ENCODE results near the gene IL22RA1.

Gene IL22RA1

GRCh38 chr1:24096009-24096738, 46.8 kb downstream of the IL22RA1 start:
- no peak for DNase-seq

GRCh38 chr1:24095140-24095859, 47.6 kb downstream of the IL22RA1 start:
- DNase-seq = no peak

GRCh38 chr1:24094554-24094953, 48.4 kb downstream of the IL22RA1 start:
- DNase-seq = no peak

DNA sequence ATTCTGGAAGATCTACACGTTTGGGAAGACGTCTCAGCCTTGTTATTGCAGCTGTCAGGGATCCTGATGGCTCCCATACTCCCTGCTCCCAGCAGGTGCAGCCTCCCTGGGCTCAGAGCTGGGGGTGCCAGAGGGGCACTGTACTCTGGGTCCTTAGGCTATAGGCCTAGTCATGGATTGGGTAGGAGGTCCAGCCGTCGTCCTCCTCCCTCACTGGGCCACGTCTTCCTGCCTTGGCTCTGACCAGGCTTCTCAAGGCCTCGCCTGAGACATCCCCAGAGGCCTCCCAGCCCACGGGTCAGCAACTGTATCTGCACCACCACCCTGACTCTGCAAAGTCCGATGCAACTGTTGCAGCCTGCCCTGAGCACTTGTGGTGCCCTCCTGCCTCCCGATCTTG, 49.2 kb downstream of the IL22RA1 start:
- DNase-seq = no peak

DNA sequence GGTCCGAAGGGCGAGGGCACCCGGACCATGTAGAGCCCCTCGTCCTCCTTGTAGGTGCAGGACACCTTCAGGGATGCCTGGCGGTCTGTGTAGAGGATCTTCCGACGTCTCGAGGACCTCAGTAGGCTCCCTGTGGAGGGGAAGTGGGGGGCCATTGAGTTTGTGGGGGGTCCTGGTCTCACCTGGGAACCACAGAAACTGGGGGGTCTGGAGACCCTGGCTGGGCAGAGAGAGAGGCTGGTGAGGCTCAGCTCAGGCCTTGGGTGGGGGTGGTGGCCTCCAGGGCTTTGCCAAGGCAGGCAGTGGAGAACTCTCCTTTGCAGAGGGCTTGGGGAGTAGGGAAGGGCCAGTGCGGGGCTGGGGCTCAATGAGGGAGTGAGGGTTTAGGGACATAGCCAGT, 50.0 kb downstream of the IL22RA1 start:
- no peak for DNase-seq

DNA sequence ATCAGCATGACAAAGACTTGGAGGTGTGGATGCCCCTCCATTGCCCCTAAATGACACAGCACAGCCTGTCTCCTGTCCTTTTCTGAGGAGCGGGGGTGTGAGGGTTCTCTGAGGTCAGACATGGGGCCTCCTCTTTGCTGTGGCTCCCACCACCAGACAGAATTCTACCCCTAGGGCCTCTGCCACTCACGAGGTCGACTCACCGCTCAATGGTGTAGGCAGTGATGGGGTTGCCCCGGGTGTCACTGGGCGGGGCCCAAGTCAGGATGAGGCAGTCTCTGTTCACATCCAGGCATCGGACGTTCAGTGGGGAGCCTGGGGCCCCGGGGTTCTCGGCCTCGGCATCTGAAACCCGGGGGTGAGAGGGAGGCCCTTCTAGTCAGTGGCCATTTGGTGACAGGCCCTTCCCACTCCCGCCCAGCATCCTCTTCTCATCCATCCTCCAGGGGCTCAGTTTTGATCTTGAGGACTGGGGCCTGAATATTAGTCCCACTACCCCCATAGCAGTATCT, 50.9 kb downstream of the IL22RA1 start:
- peak; percentile 18 for DNase-seq

DNA sequence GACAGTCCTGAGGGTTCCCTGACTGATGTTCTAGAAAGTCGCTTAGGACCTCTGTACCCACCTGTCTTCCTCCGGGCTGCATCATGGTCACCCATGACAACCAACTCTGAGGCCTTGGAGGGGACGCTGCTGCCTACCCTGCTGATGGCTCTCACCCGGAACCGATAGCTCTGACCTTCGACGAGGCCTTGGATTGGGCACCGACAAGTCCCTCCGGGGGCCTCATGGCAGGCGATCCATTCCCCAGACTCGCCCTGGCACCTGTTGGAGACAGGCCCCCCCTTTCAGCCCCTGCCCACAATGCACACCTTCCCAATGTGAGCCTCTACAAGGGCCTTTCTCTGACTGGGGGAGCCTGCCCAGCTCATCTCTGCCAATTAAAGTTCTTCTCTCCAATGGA, 52.2 kb downstream of the IL22RA1 start:
- no peak for DNase-seq

- no peak for DNase-seq
Measured at GRCh38 chr1:24089743-24090555, 53.0 kb downstream of the IL22RA1 start.

GRCh38 chr1:24089027-24089742, 53.8 kb downstream of the IL22RA1 start:
- no peak for DNase-seq

DNA sequence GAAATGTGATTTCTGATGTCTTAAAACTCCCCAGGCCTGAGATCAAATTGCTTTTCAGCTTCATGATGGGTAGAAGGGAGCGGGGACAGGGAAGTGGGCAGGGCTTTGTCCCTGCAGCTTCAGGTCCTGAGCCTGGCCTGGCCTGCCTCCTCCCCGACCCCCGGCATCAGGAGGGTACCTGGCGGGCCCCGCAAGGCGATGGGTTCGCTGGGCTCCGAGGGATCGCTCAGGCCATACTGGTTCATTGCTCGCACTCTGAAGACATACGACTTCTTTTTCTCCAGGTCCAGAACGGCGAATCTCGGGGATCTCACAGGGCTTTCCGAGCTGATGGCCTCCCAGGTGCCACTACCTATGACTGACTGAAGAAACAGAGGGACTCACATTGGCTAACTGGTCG, 56.5 kb downstream of the IL22RA1 start:
- no peak for DNase-seq

DNA sequence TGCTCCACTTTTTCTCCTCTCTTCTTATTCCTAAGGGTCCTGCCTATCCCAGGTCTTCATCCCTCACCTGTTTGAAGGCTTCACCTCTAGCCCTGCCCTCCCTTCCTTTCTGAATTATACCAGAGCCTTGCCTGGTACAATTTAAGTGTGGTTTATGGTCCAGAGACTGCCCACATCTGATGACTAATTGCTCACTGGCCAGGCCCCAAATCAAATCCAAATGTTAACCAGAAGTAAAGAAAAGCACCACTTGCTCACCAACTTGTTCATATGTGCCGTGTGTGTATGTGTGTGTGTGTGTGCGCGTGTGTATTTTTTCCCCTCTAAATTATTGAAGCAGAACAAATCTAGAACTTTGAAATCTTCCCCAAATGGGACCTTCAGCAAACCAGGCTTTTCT, 57.4 kb downstream of the IL22RA1 start:
- DNase-seq = no peak

GRCh38 chr1:24085007-24085406, 57.9 kb downstream of the IL22RA1 start:
- no peak for DNase-seq

GRCh38 chr1:24084050-24084449, 58.9 kb downstream of the IL22RA1 start:
- DNase-seq = no peak

DNA sequence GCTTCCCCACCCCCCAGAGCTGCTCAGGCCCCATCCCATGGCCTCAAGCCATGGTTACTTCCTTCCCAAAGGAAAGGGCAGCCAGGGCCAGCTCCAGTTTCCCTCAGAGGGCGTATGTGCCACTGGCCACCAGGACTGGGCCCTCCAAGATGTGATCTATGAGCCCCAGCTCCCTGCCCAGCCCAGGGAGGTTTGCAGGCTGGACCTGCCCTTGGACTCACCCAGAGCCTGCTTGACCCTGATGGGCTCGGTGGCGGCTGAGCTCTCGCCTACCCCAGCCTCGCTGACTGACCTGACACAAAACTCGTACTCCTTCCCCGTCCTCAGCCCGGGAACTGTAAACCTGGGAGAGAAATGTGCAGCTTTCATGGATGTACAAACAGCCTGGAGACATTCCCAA, 60.6 kb downstream of the IL22RA1 start:
- no peak for DNase-seq

- DNase-seq = no peak
Measured at GRCh38 chr1:24081190-24081589, 61.8 kb downstream of the IL22RA1 start.

DNA sequence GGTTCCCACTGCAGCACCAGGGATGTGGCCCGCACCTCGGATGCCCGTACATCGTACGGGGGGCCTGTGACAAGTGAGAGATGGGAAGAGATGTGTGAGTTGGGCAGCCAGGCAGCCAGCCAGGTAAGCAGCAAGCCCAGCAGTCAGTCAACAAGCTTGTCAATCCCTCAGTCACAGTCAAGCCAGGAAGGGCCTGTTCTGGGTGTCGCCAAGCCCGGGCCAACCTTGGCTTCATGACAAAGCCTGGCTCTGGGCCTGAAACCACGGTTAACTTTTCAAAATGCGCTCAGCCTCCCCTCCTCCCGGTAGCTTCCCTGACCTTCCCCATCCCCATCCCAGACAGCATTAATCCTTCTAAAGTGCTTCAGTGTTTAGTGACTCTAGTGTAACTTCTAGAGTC, 62.8 kb downstream of the IL22RA1 start:
- DNase-seq = no peak

DNA sequence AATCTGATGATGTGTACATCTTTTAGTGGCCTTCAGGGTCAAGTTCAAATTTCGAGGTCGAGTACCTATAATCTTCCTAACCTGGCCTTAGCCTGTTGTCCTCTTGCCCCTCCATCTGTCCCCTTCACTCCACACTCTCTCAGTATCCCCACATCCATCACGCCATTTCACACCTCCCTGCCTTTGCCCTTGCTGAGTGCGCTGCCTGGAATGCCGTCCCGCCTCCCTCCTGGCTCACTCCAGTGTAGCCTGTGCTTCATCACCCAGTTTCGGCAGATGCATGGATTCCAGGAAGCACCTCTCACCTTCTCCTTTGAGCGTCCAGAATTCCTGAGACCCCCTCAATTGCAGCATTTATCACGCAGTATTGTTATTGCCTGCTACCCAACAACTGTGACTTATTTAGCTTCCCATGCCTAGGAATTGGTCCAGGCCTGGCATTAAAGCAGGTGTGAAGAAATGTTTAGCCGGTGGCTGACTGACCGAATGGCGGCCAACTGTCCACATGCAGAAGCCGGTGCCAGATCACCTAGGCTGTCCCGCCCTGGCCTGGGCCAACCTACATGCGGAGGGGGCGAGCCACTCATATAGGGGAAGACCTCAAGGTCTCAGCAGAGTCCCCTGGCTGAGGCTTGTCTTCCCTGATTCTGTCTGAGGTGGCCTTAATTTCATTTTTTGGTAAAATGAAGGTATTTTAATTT, 65.5 kb downstream of the IL22RA1 start:
- no peak for DNase-seq

- DNase-seq = no peak
Measured at GRCh38 chr1:24075946-24076345, 67.0 kb downstream of the IL22RA1 start.

- no peak for DNase-seq
Measured at GRCh38 chr1:24075590-24075854, 67.4 kb downstream of the IL22RA1 start.

- DNase-seq = no peak
Measured at GRCh38 chr1:24074817-24075589, 67.9 kb downstream of the IL22RA1 start.

DNA sequence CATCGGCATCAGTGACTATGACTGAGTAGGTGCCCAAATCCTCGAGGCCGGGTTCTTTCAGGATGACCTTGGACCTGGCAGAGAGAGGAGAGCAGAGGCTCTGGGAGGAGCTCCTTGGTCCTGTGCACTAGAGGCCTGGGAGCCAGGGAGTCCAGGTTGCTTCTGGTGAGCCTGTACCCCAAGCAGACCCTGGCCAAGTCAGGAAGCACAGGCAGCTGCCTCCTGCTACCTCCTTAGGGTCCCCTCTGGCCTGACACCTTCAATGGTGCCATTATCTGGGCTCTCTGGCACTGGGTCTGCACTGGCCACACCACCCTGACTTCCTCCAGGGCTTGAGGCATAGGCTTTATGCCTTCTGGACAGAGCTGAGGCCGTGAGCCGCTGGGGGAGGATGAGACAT, 68.7 kb downstream of the IL22RA1 start:
- no peak for DNase-seq

DNA sequence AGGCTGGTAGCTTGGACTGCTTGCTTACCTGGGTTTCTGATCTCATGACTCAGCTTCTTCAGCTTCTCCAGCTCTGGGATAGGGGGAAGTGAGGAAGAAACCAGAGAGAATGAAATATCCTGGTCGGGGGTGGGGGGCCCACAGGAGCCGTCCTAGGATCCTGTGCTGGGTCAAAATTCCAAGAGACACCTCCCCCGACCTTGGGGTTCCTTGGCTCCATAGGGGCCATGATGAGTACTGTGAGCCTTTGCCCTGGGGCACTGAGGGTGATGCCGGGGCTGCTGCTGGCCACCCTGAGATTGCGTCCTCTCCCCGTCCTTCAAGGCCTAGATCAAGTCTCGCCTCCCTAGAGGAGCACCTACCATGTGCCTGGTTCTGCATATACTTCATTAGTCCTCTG, 71.0 kb downstream of the IL22RA1 start:
- DNase-seq = no peak
